WTC11 (cell line): ENCODE measurements around the gene ARL8A. TPM values are rescaled to one million over a fixed set of nuclear protein-coding genes. Genes with fewer than 3 reads are reported as not detected.
A peak's percentile ranks its signal among the peaks of the same experiment; 100 is the strongest.

ENCODE experiments used
- ATAC-seq: fragments of 200-7000 bp; cut with Tn5 transposase; 2 replicates; pipeline ENCODE4 v1.10.0; 2021; ENCODE audit warnings: mild to moderate bottlenecking, moderate library complexity
- CTCF ChIA-PET: fragments of 300-600 bp; sonication (Branson Sonifier 250); formaldehyde crosslinking; loops from one replicate; lab custom pipeline; 2021; ENCODE audit warnings: antibody characterized with exemption; lab: Charles Lee
- POLR2A ChIA-PET: fragments of 350-600 bp; sonication (Branson Sonifier 250); formaldehyde crosslinking; loops from one replicate; lab custom pipeline; 2021; ENCODE audit warnings: antibody characterized with exemption; lab: Charles Lee
- DNase-seq: peaks from one replicate; pipeline ENCODE4 v3.0.0; 2021; ENCODE audit warnings: low spot score
- H3K27ac Mint-ChIP-seq: 2 replicates; pipeline ENCODE4 v1.8.0; 2021; ENCODE audit warnings: mixed read lengths
- H3K27me3 Mint-ChIP-seq: 2 replicates; pipeline ENCODE4 v1.8.0; 2021; ENCODE audit warnings: low read depth, mild to moderate bottlenecking, moderate library complexity, mixed read lengths
- H3K36me3 Mint-ChIP-seq: 2 replicates; pipeline ENCODE4 v1.8.0; 2021; ENCODE audit warnings: mixed read lengths
- H3K4me1 Mint-ChIP-seq: 2 replicates; pipeline ENCODE4 v1.8.0; 2022; ENCODE audit warnings: mixed read lengths
- H3K4me3 Mint-ChIP-seq: 2 replicates; pipeline ENCODE4 v1.8.0; 2021; ENCODE audit warnings: mild to moderate bottlenecking, moderate library complexity, mixed read lengths
- H3K9me3 Mint-ChIP-seq: 2 replicates; pipeline ENCODE4 v1.8.0; 2021; ENCODE audit warnings: mixed read lengths
- ATF1 ChIP-seq: sonication (generic); formaldehyde crosslinking; IDR thresholded peaks from 2 replicates; pipeline ENCODE4 v1.8.1; 2023; ENCODE audit warnings: mild to moderate bottlenecking, moderate library complexity, missing genetic modification reagents
- CREB1 ChIP-seq: sonication (generic); formaldehyde crosslinking; IDR thresholded peaks from 2 replicates; pipeline ENCODE4 v1.8.0; 2023; ENCODE audit warnings: mild to moderate bottlenecking, missing genetic modification reagents
- CREM ChIP-seq: sonication (generic); formaldehyde crosslinking; IDR thresholded peaks from 2 replicates; pipeline ENCODE4 v1.8.1; 2022; ENCODE audit warnings: mild to moderate bottlenecking, missing genetic modification reagents, moderate library complexity
- FOXK1 ChIP-seq: sonication (generic); formaldehyde crosslinking; IDR thresholded peaks from 2 replicates; pipeline ENCODE4 v1.8.0; 2022; ENCODE audit warnings: mild to moderate bottlenecking, moderate library complexity, missing genetic modification reagents
- FOXP1 ChIP-seq: sonication (generic); formaldehyde crosslinking; IDR thresholded peaks from 2 replicates; pipeline ENCODE4 v1.8.0; 2022; ENCODE audit warnings: missing genetic modification reagents, mild to moderate bottlenecking, moderate library complexity, borderline replicate concordance
- KAT7 ChIP-seq: sonication (generic); formaldehyde crosslinking; IDR thresholded peaks from 2 replicates; pipeline ENCODE4 v1.8.1; 2023; ENCODE audit warnings: missing genetic modification reagents, mild to moderate bottlenecking, borderline replicate concordance
- MYBL2 ChIP-seq: sonication (generic); formaldehyde crosslinking; IDR thresholded peaks from 2 replicates; pipeline ENCODE4 v1.8.1; 2023; ENCODE audit warnings: mild to moderate bottlenecking, moderate library complexity, missing genetic modification reagents
- NFATC4 ChIP-seq: fragments of 250-450 bp; sonication (Bioruptor Pico); IDR thresholded peaks from 2 replicates; pipeline ENCODE4 v1.9.0; 2021; ENCODE audit warnings: mild to moderate bottlenecking
- RELA ChIP-seq: sonication (generic); formaldehyde crosslinking; IDR thresholded peaks from 2 replicates; pipeline ENCODE4 v1.8.1; 2022; ENCODE audit warnings: missing genetic modification reagents, mild to moderate bottlenecking, borderline replicate concordance
- RORB ChIP-seq: fragments of 250-450 bp; sonication (Bioruptor Pico); IDR thresholded peaks from 2 replicates; pipeline ENCODE4 v1.9.0; 2021; ENCODE audit warnings: mild to moderate bottlenecking
- SMAD4 ChIP-seq: sonication (generic); formaldehyde crosslinking; IDR thresholded peaks from 2 replicates; pipeline ENCODE4 v1.8.0; 2022; ENCODE audit warnings: mild to moderate bottlenecking, missing genetic modification reagents
- SP1 ChIP-seq: sonication (generic); formaldehyde crosslinking; conservative IDR thresholded peaks from 2 replicates; pipeline ENCODE4 v1.8.1; 2022; ENCODE audit warnings: missing genetic modification reagents
- TEAD1 ChIP-seq: sonication (generic); formaldehyde crosslinking; IDR thresholded peaks from 2 replicates; pipeline ENCODE4 v1.8.0; 2022; ENCODE audit warnings: mild to moderate bottlenecking, missing genetic modification reagents
- ZNF138 ChIP-seq: sonication (generic); formaldehyde crosslinking; conservative IDR thresholded peaks from 2 replicates; pipeline ENCODE4 v1.8.1; 2022; ENCODE audit warnings: mild to moderate bottlenecking, moderate library complexity, missing genetic modification reagents
- ZNF263 ChIP-seq: sonication (generic); formaldehyde crosslinking; IDR thresholded peaks from 2 replicates; pipeline ENCODE4 v1.8.1; 2022; ENCODE audit warnings: low read depth, mild to moderate bottlenecking, moderate library complexity, missing genetic modification reagents
- ZNF396 ChIP-seq: fragments of 250-450 bp; sonication (Bioruptor Pico); IDR thresholded peaks from 2 replicates; pipeline ENCODE4 v1.8.0; 2021; ENCODE audit warnings: mild to moderate bottlenecking, moderate library complexity, borderline replicate concordance
- total RNA-seq: library from RNA; stranded (reverse); gene quantifications from 3 replicates; pipeline ENCODE4 v1.2.3, GENCODE V29; 2021
- TF ChIP-seq, protein P1 (sequence below): sonication (generic); formaldehyde crosslinking; IDR thresholded peaks from 2 replicates; pipeline ENCODE4 v1.8.1; 2023; ENCODE audit warnings: mild to moderate bottlenecking, missing genetic modification reagents, moderate library complexity
- TF ChIP-seq, protein P2 (sequence below): sonication (generic); formaldehyde crosslinking; IDR thresholded peaks from 2 replicates; pipeline ENCODE4 v1.8.1; 2023; ENCODE audit warnings: mild to moderate bottlenecking, moderate library complexity, missing genetic modification reagents
- TF ChIP-seq, protein P3 (sequence below): sonication (generic); formaldehyde crosslinking; IDR thresholded peaks from 2 replicates; pipeline ENCODE4 v1.8.1; 2022; ENCODE audit warnings: mild to moderate bottlenecking, missing genetic modification reagents, moderate library complexity, borderline replicate concordance
- TF ChIP-seq, protein P4 (sequence below): sonication (generic); formaldehyde crosslinking; IDR thresholded peaks from 2 replicates; pipeline ENCODE4 v1.8.1; 2023; ENCODE audit warnings: mild to moderate bottlenecking, missing genetic modification reagents, moderate library complexity
- TF ChIP-seq, protein P5 (sequence below): sonication (generic); formaldehyde crosslinking; IDR thresholded peaks from 2 replicates; pipeline ENCODE4 v1.8.0; 2022; ENCODE audit warnings: mild to moderate bottlenecking, missing genetic modification reagents
- TF ChIP-seq, protein P6 (sequence below): sonication (generic); formaldehyde crosslinking; IDR thresholded peaks from 2 replicates; pipeline ENCODE4 v1.8.1; 2023; ENCODE audit warnings: mild to moderate bottlenecking, missing genetic modification reagents
- TF ChIP-seq, protein P7 (sequence below): sonication (generic); formaldehyde crosslinking; IDR thresholded peaks from 2 replicates; pipeline ENCODE4 v1.8.0; 2023; ENCODE audit warnings: mild to moderate bottlenecking, missing genetic modification reagents
- TF ChIP-seq, protein P8 (sequence below): sonication (generic); formaldehyde crosslinking; IDR thresholded peaks from 2 replicates; pipeline ENCODE4 v1.8.0; 2022; ENCODE audit warnings: mild to moderate bottlenecking, missing genetic modification reagents

The ARL8A gene
- total RNA-seq, 1 experiment from 2014 or later, result 47.2 TPM

DNA sequence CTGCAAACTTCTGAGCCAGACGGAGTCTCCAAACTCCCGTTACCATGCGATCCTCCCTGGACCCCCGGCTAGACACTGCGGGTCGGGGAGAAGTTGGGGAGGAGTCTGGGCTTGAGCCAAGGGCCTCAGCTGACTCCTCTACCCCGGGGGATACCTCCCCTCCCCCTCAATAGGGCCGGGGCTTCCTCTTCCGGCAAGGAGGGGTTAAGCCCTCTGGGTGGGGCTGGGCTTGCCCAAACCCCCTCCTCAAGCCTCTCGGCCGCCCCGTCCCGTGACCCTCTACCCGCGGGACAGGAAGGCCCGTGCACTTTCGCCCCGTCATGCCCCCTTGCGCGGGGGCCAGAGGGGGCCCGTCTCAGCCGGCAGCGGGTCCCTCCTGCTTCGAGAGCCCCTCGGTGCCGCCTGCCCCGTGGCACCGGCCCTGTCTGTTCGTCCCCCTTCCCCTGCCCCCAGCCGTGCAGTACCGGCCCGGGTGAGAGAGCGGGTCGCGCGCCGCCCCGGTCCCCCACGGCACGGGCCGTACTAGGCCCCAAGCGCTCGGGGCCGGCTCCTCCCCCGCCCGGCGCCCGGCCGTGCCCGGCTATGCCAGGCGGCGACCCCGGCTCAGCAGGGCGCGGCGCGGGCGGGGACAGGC, 652 bp downstream of the ARL8A start:
- Mint-ChIP-seq H3K36me3 (no peaks in the 10 kb centered on the region), H3K4me3 (peak overlapping the region; percentile 83), H3K27me3 (peaks cover 7% of the 10 kb centered on the region), H3K27ac (peak overlapping the region; percentile 71), H3K9me3 (no peaks in the 10 kb centered on the region), H3K4me1 (peaks cover 18% of the 10 kb centered on the region)
- peak; percentile 79 for ATAC-seq
- ChIA-PET CTCF (interaction anchor here (0.7 to 2.4 kb wide), 6 partner anchors 8 to 144 kb away, joined by 3 to 26 read pairs (median 6); partner anchors contain the start of genes ELF3 and LGR6), POLR2A (interaction anchor here (1.4 kb wide), 1 partner anchor 11 kb away, joined by 6 read pairs; no protein-coding TSS in a partner anchor)
- DNase-seq, result peak; percentile 57
- TF ChIP-seq CREB1 (CRISPR knock-in tag) (0 out of 2 replicates have a peak, but pooled peaks have one; percentile 26), NFATC4 (CRISPR knock-in tag) (no peak), ZNF396 (no peak), RELA (CRISPR knock-in tag) (0 out of 2 replicates have a peak, but pooled peaks have one; percentile 66), ZNF263 (peak; percentile 78; the same call in 1 of the 2 replicates), ATF1 (CRISPR knock-in tag) (peak; percentile 72; the same call in 1 of the 2 replicates), FOXP1 (CRISPR knock-in tag) (peak; percentile 63; the same call in 1 of the 2 replicates), MYBL2 (CRISPR knock-in tag) (no peak), RORB (no peak), SP1 (CRISPR knock-in tag) (peak; percentile 41; the same call in 1 of the 2 replicates), FOXK1 (CRISPR knock-in tag) (peak; percentile 25; the same call in 1 of the 2 replicates), TEAD1 (CRISPR knock-in tag) (0 out of 2 replicates have a peak, but pooled peaks have one; percentile 41), SMAD4 (CRISPR knock-in tag) (no peak), KAT7 (0 out of 2 replicates have a peak, but pooled peaks have one; percentile 20), CREM (CRISPR knock-in tag) (0 out of 2 replicates have a peak, but pooled peaks have one; percentile 51), ZNF138 (CRISPR knock-in tag) (no peak)
- TF ChIP-seq, protein P1, sequence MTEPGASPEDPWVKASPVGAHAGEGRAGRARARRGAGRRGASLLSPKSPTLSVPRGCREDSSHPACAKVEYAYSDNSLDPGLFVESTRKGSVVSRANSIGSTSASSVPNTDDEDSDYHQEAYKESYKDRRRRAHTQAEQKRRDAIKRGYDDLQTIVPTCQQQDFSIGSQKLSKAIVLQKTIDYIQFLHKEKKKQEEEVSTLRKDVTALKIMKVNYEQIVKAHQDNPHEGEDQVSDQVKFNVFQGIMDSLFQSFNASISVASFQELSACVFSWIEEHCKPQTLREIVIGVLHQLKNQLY (CRISPR knock-in tag), result 0 out of 2 replicates have a peak, but pooled peaks have one; percentile 20
- TF ChIP-seq, protein P2, sequence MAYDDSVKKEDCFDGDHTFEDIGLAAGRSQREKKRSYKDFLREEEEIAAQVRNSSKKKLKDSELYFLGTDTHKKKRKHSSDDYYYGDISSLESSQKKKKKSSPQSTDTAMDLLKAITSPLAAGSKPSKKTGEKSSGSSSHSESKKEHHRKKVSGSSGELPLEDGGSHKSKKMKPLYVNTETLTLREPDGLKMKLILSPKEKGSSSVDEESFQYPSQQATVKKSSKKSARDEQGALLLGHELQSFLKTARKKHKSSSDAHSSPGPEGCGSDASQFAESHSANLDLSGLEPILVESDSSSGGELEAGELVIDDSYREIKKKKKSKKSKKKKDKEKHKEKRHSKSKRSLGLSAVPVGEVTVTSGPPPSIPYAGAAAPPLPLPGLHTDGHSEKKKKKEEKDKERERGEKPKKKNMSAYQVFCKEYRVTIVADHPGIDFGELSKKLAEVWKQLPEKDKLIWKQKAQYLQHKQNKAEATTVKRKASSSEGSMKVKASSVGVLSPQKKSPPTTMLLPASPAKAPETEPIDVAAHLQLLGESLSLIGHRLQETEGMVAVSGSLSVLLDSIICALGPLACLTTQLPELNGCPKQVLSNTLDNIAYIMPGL (CRISPR knock-in tag), result peak; percentile 43; the same call in 1 of the 2 replicates
- TF ChIP-seq, protein P3, sequence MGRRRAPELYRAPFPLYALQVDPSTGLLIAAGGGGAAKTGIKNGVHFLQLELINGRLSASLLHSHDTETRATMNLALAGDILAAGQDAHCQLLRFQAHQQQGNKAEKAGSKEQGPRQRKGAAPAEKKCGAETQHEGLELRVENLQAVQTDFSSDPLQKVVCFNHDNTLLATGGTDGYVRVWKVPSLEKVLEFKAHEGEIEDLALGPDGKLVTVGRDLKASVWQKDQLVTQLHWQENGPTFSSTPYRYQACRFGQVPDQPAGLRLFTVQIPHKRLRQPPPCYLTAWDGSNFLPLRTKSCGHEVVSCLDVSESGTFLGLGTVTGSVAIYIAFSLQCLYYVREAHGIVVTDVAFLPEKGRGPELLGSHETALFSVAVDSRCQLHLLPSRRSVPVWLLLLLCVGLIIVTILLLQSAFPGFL (CRISPR knock-in tag), result no peak
- TF ChIP-seq, protein P4, sequence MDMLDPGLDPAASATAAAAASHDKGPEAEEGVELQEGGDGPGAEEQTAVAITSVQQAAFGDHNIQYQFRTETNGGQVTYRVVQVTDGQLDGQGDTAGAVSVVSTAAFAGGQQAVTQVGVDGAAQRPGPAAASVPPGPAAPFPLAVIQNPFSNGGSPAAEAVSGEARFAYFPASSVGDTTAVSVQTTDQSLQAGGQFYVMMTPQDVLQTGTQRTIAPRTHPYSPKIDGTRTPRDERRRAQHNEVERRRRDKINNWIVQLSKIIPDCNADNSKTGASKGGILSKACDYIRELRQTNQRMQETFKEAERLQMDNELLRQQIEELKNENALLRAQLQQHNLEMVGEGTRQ (CRISPR knock-in tag), result peak; percentile 69
- TF ChIP-seq, protein P5, sequence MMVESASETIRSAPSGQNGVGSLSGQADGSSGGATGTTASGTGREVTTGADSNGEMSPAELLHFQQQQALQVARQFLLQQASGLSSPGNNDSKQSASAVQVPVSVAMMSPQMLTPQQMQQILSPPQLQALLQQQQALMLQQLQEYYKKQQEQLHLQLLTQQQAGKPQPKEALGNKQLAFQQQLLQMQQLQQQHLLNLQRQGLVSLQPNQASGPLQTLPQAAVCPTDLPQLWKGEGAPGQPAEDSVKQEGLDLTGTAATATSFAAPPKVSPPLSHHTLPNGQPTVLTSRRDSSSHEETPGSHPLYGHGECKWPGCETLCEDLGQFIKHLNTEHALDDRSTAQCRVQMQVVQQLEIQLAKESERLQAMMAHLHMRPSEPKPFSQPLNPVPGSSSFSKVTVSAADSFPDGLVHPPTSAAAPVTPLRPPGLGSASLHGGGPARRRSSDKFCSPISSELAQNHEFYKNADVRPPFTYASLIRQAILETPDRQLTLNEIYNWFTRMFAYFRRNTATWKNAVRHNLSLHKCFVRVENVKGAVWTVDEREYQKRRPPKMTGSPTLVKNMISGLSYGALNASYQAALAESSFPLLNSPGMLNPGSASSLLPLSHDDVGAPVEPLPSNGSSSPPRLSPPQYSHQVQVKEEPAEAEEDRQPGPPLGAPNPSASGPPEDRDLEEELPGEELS (CRISPR knock-in tag), result 0 out of 2 replicates have a peak, but pooled peaks have one; percentile 50
- TF ChIP-seq, protein P6, sequence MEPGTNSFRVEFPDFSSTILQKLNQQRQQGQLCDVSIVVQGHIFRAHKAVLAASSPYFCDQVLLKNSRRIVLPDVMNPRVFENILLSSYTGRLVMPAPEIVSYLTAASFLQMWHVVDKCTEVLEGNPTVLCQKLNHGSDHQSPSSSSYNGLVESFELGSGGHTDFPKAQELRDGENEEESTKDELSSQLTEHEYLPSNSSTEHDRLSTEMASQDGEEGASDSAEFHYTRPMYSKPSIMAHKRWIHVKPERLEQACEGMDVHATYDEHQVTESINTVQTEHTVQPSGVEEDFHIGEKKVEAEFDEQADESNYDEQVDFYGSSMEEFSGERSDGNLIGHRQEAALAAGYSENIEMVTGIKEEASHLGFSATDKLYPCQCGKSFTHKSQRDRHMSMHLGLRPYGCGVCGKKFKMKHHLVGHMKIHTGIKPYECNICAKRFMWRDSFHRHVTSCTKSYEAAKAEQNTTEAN (CRISPR knock-in tag), result 0 out of 2 replicates have a peak, but pooled peaks have one; percentile 49
- TF ChIP-seq, protein P7, sequence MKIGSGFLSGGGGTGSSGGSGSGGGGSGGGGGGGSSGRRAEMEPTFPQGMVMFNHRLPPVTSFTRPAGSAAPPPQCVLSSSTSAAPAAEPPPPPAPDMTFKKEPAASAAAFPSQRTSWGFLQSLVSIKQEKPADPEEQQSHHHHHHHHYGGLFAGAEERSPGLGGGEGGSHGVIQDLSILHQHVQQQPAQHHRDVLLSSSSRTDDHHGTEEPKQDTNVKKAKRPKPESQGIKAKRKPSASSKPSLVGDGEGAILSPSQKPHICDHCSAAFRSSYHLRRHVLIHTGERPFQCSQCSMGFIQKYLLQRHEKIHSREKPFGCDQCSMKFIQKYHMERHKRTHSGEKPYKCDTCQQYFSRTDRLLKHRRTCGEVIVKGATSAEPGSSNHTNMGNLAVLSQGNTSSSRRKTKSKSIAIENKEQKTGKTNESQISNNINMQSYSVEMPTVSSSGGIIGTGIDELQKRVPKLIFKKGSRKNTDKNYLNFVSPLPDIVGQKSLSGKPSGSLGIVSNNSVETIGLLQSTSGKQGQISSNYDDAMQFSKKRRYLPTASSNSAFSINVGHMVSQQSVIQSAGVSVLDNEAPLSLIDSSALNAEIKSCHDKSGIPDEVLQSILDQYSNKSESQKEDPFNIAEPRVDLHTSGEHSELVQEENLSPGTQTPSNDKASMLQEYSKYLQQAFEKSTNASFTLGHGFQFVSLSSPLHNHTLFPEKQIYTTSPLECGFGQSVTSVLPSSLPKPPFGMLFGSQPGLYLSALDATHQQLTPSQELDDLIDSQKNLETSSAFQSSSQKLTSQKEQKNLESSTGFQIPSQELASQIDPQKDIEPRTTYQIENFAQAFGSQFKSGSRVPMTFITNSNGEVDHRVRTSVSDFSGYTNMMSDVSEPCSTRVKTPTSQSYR (CRISPR knock-in tag), result peak; percentile 83; the same call in 1 of the 2 replicates
- TF ChIP-seq, protein P8, sequence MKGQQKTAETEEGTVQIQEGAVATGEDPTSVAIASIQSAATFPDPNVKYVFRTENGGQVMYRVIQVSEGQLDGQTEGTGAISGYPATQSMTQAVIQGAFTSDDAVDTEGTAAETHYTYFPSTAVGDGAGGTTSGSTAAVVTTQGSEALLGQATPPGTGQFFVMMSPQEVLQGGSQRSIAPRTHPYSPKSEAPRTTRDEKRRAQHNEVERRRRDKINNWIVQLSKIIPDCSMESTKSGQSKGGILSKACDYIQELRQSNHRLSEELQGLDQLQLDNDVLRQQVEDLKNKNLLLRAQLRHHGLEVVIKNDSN (CRISPR knock-in tag), result peak; percentile 69; the same call in 1 of the 2 replicates
